Skeletal muscle tissue (tissue), 2 donors: ENCODE data around the gene ELF2. TPM values are rescaled to one million over a fixed set of nuclear protein-coding genes. Genes with fewer than 3 reads are reported as not detected.

Experiments
- small RNA-seq: library from RNA; depleted of rRNA; stranded (forward); fragments of <200 nt; gene quantifications from one replicate; pipeline ENCODE3, GENCODE V24; 2014
- total RNA-seq: library from RNA; depleted of rRNA; stranded (reverse); fragments of >200 nt; gene quantifications from one replicate; pipeline ENCODE4 v1.2.3, GENCODE V29; 2014

Gene ELF2
- total RNA-seq, 1 donor from 2014 or later: 88.2 TPM

Small RNAs within 50 kb of the gene (small RNA-seq; reads per million reads assigned to genes)
- gene RF00017: not detected
- gene RF00019: not detected
- gene RN7SL382P: not detected
- gene RNU6-531P: not detected

Other genes starting within 250 kb of the ELF2 start
- 7.8 TPM for gene NOCT, start 161.4 kb downstream of the ELF2 start, total RNA-seq
- not detected for gene MGARP, start 103.0 kb upstream of the ELF2 start, total RNA-seq
- 18.8 TPM for gene NAA15, start 124.3 kb upstream of the ELF2 start, total RNA-seq
- gene NDUFC1, start 125.3 kb upstream of the ELF2 start, total RNA-seq: 47.5 TPM